GM18907 (cell line): ENCODE measurements around the gene PRKCB.

Experiments
- ATAC-seq: cut with Tn5 transposase; IDR thresholded peaks from one replicate; pipeline ENCODE4 v1.9.1; 2021; ENCODE audit warnings: mild to moderate bottlenecking, moderate library complexity; ENCODE audit not compliant: unreplicated experiment

The PRKCB gene

DNA sequence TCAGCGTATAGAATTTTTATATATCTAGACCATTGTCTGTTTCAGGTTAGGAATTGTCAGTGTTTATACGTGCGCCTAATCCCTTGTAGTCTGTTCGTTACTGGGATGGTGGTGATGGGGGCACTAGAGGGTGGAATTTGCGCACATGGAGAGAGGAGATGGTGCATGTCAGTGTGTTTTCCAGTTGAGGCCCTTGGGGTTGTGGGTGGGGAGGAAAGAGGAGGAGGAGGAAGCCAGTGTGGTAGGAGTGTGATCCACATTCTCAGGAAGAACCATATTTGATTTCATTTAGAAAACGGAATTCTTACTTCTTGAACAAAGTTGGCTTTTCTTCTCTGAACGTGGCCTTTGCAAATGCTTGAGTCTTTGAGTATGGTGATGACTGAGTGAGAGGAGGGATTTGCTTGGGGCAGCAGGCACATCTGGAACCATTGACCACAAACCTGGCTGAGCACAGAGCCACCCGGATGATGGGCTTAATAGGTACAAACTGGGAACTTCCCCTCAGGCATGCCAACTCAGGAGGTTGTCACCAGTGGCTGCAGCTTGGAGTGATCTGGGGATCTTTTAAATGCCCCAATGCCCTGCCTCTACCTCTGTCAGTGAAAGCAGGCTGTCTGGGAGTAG is 98.9 kb downstream of the PRKCB start:
- ATAC-seq = no peak

DNA sequence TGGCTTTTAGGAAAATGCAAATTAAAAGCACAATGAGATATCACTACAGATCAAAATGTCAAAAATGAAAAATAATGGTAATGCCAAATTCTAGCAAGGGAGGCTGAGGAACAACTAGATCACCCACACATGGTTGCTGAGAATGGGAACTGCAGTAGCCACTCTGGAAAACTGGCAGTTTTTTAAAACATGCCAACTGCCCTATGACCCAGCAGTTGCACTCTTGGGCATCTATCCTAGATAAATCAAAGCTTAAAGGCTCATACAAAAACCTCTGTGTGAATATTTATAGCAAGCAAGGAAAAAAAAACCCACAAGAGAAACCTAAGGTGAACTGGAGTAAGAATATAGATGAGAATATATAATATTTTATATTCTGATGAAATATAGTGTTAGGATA is 104.3 kb downstream of the PRKCB start:
- ATAC-seq = no peak

DNA sequence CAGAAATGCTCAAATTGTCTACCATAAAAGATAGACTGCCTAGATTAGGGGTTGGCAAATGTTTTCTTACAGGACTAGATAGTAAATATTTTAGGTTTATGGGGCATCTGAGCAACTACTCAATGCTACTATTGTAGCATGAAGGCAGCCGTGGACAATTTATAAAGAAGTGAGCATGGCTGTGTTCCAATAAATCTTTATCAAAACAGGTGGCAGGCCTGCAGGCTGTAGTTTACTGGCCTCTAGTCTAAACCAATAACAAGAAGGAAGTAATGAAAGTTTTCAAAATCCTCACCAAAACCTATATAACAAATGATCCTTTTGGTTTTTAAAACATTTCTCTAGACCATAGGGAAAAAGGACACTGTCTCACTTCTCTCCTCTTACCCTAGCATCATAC is 105.2 kb downstream of the PRKCB start:
- no peak for ATAC-seq

DNA sequence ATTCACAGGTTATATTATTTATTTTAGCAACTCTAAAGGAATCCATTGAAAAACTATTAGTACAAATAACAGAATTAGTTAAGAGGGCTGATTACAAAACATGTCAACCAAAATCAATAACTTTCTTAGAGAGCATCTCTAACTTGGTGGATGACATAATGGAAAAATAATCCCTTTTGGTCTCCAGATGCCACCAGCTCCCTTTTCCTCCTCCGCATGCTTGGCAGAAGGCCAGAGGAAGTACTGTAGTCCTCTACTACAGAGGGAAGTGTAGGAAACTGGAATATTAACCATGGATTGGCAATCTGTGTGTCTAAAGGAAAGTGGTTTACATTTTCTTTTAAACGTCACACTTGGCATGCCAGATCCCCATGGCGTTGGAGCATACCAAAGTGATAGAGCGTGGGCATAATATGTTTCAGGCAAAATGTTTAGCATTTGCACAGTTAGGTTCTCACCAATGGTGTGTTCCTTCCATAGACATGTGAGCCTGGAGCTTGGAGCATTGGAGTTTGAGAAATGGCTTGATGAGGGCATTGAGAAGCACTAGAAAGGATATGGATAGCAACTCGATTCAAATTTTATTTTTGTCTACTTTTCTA is 106.3 kb downstream of the PRKCB start:
- ATAC-seq = no peak

DNA sequence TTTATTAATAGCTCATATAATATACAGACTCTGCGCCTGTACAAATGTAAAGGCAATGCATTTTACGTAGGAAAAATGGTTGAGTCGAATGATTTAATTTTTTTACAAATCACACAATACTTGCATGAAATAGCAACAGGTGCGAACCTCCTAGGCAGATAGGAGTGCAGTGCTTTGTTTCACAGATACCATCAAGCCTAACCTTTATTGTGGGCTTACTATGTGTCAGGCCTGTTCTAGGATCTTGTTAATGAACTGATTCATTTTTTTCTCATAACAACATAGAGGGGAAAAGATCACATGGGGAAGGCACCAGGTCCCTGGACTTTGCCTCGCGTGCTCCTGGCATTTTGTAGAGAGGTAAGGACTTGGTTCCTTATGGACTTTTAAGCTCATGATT is 107.8 kb downstream of the PRKCB start:
- no peak for ATAC-seq

DNA sequence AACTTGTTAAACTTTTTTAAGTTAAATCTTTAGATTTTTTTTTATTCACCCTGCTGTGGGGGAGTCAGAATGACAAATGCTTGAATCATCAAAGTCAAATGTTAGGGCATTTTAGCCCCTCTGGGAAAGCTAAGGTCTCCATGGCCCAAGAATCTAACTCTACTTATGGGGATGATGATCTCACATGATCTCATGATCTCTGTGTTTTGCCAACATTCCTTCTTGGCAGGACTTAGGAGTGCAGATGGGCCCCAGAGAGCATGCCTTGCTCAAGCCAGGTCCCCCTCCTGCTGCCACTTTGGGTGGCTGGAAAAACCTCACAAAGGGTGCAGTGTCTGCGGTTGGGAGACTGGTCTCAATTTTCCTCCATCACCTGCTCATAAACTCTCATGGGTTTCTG is 108.6 kb downstream of the PRKCB start:
- ATAC-seq = no peak

DNA sequence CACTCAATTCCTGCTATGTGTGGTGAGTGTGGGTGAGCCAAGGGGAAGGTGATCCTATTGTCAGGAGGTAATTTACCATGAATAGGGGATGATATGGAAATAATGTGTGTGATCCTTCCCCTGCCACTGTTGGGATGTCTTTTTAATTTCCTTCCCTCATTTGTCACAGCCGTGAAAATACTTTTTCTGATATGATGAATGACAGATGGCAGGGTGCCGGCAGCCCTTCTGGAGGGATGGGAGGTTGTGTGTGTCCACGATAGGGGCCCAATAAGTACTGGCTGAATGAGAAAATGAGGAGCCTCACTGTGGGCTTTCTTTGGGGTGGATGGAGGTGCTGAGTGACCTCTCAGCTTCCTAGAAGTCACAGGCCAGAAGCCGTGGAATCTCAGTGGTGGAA is 109.5 kb downstream of the PRKCB start:
- no peak for ATAC-seq

DNA sequence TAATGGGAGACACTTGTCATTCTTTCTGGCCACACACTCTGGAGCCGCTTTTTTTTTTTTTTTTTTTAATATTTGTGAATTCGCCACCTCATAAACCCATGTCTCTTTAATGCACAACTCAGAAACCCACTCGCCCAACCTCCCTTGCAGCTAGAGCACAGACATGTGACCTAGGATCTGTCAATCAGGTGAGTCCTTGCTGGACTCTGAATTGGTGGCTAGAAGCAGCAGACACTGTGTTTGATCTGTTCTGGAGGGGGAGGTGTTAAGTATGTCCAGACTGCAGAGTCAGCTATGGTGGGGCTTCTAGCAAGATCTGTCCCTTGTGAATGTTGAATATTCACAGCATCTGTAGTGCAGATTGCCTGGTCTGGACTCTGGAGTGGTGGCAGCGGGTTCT is 112.1 kb downstream of the PRKCB start:
- no peak for ATAC-seq

DNA sequence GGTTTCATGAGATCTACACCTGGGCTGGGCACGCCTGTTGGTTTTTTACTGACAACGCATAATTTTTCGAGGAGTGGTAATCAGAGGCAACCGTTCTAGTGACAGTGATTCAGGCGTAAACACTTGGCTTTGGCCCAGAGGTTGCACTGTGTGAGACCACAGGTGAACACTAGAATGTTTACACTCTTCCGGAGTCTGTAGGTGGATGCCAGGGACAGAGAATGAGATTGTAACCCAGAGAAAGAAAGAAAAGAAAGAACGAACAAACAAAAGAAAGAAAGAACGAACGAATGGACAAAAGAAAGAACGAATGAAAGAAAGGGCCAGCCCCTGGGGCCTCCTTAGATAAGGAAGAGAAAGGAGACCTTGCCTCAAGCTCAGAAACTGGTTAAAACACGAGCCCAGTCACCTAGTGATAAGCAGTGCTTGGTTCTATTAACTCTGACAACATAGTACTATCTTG is 113.2 kb downstream of the PRKCB start:
- no peak for ATAC-seq

DNA sequence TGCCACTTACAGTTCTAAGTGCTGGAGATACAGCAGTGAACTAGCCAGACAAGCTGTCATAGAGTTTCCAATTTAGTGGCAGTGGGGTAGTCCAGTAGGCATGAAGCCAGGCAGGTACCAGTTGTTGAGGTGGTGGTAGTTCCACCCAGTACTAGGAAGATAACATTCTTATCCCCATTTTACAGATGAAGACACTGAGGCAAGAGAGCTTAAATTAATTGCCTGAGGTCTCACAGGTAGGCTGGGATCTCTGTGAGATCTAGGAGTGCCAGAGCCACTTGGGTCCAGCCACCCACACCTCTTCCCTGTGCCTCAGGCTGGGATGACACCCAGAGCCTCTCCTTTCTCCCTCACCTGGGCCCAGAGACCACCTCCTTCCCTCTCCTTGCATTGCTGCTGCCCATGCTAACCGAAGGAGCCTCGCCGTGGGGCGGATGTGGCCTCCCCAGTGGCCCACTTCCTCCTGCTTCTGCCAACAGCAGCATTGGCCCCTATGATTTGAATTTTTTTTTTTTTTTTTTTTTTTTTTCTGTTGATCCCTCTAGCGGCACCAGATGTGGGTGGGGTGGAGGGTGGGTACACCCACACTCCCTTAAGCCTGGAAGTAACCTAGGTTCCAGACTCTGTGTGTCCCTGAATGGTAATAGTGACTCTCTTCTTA is 114.0 kb downstream of the PRKCB start:
- ATAC-seq = no peak

DNA sequence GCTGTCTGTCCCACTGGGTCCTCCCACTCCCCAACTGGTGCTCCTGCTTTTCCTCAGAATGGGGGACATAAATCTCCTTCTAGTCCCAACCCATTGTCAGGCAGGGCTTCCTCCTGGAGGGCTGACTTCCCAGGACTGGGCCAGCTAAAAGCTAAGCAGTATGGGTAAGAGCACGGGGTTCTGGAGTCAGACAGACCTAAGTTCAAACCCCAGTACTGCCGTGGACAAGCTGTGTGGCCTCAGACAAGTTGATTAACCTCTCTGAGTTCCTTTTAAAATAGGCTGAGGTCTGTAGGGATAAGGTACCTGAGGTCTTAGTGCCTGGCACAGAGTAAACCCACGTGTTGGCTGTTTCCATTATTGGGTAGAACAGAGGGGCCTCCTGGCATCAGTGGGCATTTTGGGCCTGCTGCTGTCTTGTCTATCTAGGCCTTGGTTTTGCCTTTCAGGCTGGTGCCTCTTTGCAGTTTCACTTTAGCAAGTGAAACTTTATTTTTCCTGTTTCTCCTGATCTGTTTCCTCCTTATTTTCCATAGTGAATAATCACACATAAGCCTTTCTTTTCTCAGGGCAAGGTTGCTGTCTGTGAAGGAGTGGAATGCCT is 114.6 kb downstream of the PRKCB start:
- ATAC-seq = no peak

DNA sequence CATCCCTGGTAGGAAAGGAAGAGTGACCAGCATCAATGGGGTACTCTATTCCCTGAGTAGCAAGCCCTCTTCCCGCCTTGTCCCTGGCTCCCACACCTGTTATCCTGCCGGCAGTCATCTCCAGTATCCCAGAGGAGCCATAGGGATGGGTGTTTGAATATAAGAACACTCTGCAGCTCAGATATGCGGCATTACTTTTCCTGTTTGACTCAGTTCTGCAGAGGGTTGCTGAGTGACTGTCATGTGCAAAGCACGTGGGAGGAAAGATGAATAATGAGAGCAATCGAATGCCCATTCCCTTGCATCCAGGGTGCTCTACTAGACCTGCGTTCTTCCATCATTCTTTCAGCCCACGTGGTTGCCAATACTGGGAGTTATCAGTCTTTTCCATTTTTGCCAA is 115.1 kb downstream of the PRKCB start:
- ATAC-seq = no peak

DNA sequence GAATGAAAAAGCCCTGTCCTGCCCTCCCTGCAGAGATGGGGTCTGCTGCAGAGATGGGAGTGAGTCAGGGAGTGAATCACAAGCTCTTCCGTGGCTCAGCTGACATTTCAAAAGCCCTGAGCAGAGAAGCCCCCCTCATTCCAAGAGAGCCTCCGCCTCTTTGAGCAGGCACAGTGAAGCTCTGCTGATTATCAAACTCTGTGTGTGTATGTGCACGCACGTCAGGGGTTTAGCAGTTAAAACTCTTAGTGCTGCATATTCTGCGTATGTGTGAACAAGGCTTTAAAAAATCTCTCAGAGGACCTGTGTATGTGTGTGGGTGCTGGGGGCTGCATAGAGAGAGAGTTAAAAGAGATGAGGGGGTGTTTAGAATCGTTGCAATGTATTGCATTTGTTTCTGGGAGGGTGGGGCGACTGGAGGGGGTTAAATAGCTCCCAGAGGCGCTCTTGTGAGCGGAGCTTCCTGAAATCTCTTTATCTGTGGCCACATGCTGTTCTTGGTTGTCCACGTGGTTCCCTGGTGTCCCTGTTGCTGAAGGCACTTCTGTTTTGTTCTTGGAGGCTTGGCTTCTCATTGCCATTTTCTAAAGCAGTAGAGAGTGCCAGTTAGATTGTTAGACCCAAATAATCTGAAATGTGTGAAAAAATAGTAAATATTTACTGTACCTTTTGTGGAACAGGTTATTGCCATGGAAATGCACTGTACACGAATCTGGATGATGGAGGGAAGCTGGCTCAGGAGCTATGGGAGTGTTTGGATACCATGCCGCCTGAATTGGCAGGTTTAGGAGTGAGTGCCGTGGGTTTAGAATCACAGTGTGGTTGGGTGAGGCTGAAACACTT is 116.6 kb downstream of the PRKCB start:
- ATAC-seq = no peak

DNA sequence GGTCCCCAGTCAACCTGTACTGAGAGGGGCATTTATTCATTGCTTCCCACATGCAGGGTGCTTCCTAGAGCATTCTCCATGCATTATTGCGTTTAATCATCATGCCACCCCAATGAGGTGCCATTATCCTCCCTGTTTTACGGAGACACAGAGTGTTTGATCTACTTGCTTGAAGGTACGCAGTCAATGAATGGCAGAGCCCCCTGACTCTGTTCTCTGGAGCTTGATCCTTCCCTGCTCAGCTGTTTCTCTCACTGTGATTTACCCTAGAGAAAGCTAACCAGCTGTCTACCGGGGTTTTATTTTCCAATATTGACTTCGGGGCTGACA is 117.2 kb downstream of the PRKCB start:
- no peak for ATAC-seq

DNA sequence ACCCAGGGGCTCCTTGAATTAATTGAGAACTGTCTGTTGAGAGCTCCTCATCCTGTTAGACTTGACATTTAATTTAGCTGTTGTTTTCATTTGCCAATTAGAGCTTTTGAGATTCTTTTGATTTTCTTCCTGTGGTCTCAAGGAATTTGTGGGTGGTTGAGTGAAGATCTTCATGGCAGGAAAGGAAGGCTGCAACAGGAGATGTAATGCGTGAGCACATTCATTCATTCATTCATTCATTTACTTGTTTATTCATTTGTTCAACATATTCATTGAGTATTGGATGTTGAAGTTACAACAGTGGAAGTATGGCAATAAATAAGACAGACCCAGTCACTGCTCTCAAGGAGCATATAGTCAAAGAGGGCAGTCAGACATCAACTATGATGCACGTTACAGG is 117.7 kb downstream of the PRKCB start:
- ATAC-seq = no peak

DNA sequence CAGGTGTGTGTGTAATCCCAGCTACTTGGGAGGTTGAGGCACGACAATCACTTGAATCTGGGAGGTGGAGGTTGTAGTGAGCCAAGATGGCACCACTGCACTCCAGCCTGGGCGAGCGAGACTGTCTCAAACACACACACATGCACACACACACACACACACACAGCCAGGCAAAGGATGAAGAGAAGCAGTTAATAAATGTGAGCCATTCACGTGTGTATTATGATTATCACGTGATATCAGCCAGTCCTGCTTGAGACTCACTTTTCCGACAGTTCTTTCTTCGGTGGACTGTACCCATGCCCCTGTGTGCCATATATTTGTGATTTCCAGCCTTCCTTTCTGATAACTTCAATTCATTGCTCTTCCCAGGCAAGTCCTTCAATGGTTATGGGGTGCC is 119.3 kb downstream of the PRKCB start:
- ATAC-seq = no peak

DNA sequence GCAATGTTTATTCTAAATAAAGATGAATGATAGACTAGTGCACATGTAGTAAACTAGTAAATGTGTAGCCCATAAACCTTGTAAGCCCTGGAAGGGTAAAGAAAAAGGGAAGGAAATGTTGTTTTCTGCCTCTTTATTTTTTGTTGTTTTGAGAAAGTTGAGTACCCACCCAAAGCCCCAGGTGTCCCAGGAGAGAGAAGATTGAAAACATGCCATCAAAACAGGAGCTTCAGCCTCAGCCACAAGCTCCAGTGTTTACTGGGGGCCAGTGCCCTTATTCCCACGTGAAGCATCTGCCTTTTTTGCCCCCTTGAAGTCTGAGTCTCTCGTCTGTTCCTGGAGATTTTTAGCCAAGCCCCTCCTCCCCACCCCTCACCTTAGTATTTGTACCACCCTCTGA is 121.5 kb downstream of the PRKCB start:
- no peak for ATAC-seq

DNA sequence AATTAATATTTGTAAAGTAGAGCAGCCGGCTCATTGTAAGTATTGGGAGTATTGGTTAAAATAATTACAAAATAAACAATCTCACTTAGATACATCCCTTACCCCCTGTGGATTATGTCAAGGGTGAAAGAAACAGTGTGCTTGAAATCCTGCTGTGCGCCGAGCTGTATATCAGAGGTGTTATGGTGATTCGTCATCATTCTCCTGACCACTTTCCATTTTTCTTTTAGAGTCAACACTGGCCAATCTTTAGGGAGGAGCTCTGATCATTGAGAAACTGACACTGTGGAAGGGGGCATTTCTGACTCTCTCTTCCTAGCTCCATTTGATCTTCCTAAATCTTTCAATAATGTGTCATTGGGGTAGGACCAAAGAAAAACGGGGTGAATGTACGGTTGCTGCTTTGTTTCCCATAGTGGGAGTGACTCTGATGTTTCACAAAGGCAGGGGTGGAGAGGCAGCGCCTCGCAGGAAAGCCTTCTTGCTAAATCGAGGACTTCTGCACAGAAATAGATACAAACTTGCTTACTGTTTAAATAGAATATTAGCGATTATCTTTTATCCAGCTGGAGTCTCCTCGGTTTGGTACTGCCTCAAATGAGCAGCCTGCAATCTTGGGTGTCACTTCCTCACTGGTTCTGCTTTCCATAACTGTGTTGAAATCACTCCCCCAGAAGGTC is 123.4 kb downstream of the PRKCB start:
- no peak for ATAC-seq

DNA sequence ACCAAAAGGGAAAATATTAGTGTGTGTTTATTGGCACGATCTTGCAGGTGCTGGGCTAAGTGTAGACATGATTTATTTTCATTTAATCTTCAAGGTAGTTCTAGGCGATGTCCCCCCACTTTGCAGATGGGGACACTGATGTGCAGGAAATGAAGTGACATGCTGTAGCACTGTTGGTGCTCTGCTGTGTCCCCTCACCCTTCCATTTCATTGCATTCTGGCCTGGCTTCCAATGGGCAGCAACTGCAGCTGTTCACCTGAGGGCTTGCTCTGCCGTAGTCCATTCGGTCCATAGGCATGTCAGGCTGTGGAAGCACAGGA is 123.9 kb downstream of the PRKCB start:
- no peak for ATAC-seq

DNA sequence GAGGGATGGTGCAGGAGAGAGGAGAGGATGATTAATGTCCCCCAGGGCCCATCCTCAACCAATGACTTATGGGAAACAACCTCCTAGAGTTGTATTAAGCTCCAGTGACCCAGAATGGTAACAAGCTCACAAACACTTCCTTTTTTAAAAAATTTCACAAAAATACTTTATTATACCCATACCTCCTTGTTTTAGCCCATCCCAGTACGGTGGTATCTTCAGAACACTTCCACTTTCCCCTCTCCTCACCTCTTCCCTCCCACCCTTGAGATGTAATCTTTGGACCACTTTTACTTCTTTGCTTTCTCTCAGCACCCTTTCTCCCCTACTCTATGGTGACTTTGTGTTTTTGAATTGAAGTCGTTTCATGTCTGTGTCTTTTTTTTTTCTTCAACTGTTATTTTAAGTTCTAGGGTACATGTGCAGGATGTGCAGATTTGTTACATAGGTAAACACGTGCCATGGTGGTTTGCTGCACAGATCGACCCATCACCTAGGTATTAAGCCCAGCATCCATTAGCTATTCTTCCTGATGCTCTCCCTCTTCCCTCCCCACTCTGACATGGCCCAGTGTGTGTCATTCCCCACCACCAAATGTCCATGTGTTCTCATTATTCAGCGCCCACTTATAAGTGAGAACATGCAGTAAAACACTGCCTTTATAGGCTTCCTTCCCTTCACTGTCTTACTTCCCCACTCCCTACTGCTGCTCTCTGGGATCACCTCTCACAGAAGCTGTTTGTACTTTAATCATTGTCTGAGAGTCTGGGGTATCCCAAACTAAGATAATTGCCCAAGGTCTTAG is 124.5 kb downstream of the PRKCB start:
- no peak for ATAC-seq
